Liver (tissue), 9 donors: ENCODE results near the gene PTP4A2. TPM values are rescaled to one million over a fixed set of nuclear protein-coding genes. Genes with fewer than 3 reads are reported as not detected.

Experiments
- DNase-seq: peaks from one replicate; pipeline ENCODE4 v3.0.0-alpha.2; 2017; ENCODE audit warnings: low spot score
- H3K27ac ChIP-seq, 2 donors: one replicate each; pipeline ENCODE4 v1.7.0; 2013; ENCODE audit warnings: inconsistent platforms in 2 of 2, low read length in 2 of 2, control low read depth in 1 of 2, low read depth in 1 of 2, mild to moderate bottlenecking in 1 of 2
- H3K27me3 ChIP-seq, 4 donors: one replicate each; pipeline versions ENCODE4 v1.6.1 to v1.7.0; 2013; ENCODE audit warnings: low read length in 3 of 4, inconsistent platforms in 1 of 4, mild to moderate bottlenecking in 1 of 4, moderate library complexity in 1 of 4; ENCODE audit not compliant: control insufficient read depth in 4 of 4, insufficient read depth in 4 of 4
- H3K36me3 ChIP-seq, 4 donors: one replicate each; pipeline versions ENCODE4 v1.6.1 to v1.7.0; 2013; ENCODE audit warnings: low read length in 3 of 4, mild to moderate bottlenecking in 3 of 4, low read depth in 1 of 4, moderate library complexity in 1 of 4; ENCODE audit not compliant: control insufficient read depth in 4 of 4, insufficient read depth in 3 of 4
- H3K4me1 ChIP-seq, 4 donors: one replicate each; pipeline versions ENCODE4 v1.6.1 to v1.7.0; 2013; ENCODE audit warnings: low read length in 3 of 4, mild to moderate bottlenecking in 3 of 4, moderate library complexity in 1 of 4; ENCODE audit not compliant: control insufficient read depth in 4 of 4, insufficient read depth in 4 of 4
- H3K4me3 ChIP-seq, 3 donors: one replicate each; pipeline versions ENCODE4 v1.6.1 to v1.7.0; 2013; ENCODE audit warnings: low read length in 3 of 3, control low read depth in 1 of 3, low read depth in 1 of 3, mild to moderate bottlenecking in 1 of 3
- H3K9ac ChIP-seq, 2 donors: one replicate each; pipeline ENCODE4 v1.7.0; 2013; ENCODE audit warnings: low read length in 2 of 2, mild to moderate bottlenecking in 2 of 2, moderate library complexity in 2 of 2, control low read depth in 1 of 2, low read depth in 1 of 2
- H3K9me3 ChIP-seq, 4 donors: one replicate each; pipeline versions ENCODE4 v1.6.1 to v1.7.0; 2013; ENCODE audit warnings: low read length in 3 of 4; ENCODE audit not compliant: control insufficient read depth in 4 of 4
- GABPA ChIP-seq, 2 donors: IDR thresholded peaks in 1 of 2; conservative IDR thresholded peaks in 1 of 2; 2 replicates each; pipeline ENCODE4 v1.6.1; 2016; ENCODE audit warnings: antibody characterized with exemption in 2 of 2, mild to moderate bottlenecking in 1 of 2, moderate library complexity in 1 of 2
- HNF4A ChIP-seq, 2 donors: conservative IDR thresholded peaks; 2 replicates each; pipeline ENCODE4 v1.6.1; 2016; ENCODE audit warnings: antibody characterized with exemption in 2 of 2, mild to moderate bottlenecking in 2 of 2
- HNF4G ChIP-seq: IDR thresholded peaks from 2 replicates; pipeline ENCODE4 v1.6.1; 2016; ENCODE audit warnings: antibody characterized with exemption
- JUND ChIP-seq, 2 donors: IDR thresholded peaks; 2 replicates each; pipeline ENCODE4 v1.6.1; 2016; ENCODE audit warnings: antibody characterized with exemption in 2 of 2
- NR2F2 ChIP-seq: IDR thresholded peaks from 2 replicates; pipeline ENCODE4 v1.6.1; 2016; ENCODE audit warnings: antibody characterized with exemption
- RAD21 ChIP-seq, 2 donors: IDR thresholded peaks; 2 replicates each; pipeline ENCODE4 v1.6.1; 2016; ENCODE audit warnings: antibody characterized with exemption in 2 of 2, mild to moderate bottlenecking in 2 of 2
- RXRA ChIP-seq, 2 donors: IDR thresholded peaks; 2 replicates each; pipeline ENCODE4 v1.6.1; 2017 to 2018; ENCODE audit warnings: antibody characterized with exemption in 2 of 2, mild to moderate bottlenecking in 1 of 2
- SP1 ChIP-seq: IDR thresholded peaks from 2 replicates; pipeline ENCODE4 v1.6.1; 2018; ENCODE audit warnings: antibody characterized with exemption, mild to moderate bottlenecking
- TAF1 ChIP-seq: conservative IDR thresholded peaks from 2 replicates; pipeline ENCODE4 v1.6.1; 2016; ENCODE audit warnings: antibody characterized with exemption, mild to moderate bottlenecking
- WGBS: extraction: QIAGEN DNeasy Blood & Tissue Kit; methylation state at CpG from one replicate; pipeline ENCODE4 v1.1.7; 2013; 5-methylcytosine and 5-hydroxymethylcytosine counted together
- polyA plus RNA-seq, 2 donors: library from polyadenylated mRNA; stranded (reverse) in 1 of 2; unstranded in 1 of 2; fragments of 200-250 nt in 1 of 2; fragments of >200 nt in 1 of 2; fragmentation: Nextera tagmentation in 1 of 2; extraction: Ambion mirVana in 1 of 2; gene quantifications; one replicate each; pipeline versions ENCODE4 v1.2.1 to v1.2.3, GENCODE V29; 2013 to 2015
- total RNA-seq, 2 donors: library from RNA; depleted of rRNA; stranded (reverse); fragments of >200 nt; gene quantifications; one replicate each; pipeline ENCODE4 v1.2.3, GENCODE V29; 2014
- TF ChIP-seq, protein P1 (sequence below): IDR thresholded peaks from 2 replicates; pipeline ENCODE4 v1.6.1; 2016; ENCODE audit warnings: antibody characterized with exemption
- TF ChIP-seq, protein P2 (sequence below): IDR thresholded peaks from 2 replicates; pipeline ENCODE4 v1.6.1; 2016; ENCODE audit warnings: antibody characterized with exemption
- TF ChIP-seq, protein P3 (sequence below): IDR thresholded peaks from 2 replicates; pipeline ENCODE4 v1.6.1; 2016; ENCODE audit warnings: antibody characterized with exemption, mild to moderate bottlenecking
- donor health status: healthy.
- donor health status: healthy.
- donor health status: healthy.
- donor health status: healthy.
- donor health status: healthy.

PTP4A2 gene
- total and polyA plus RNA-seq, 4 donors = 47.7 to 98.1 (median 71.9) TPM

DNA sequence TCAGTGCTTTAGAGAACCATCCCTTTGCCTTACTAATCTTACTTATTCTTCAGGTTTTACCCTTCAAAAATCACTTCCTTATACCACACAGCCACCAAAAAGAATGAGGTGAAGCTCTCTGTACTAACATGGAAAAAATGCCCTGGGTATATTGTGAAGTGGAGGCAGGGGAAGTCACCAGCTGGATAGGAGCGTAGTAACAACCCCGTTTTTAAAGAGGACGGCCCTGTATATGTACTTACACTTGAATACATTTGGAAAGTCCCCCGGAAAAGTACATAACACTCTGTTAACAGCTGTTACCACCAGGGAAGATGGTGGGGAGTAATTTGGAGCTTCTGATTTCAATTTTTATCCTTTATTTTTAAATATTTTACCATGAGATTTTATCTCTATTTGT lies 47.3 kb upstream of the PTP4A2 start:
- 46% methylated on average over 4 of the region's 4 CpGs for WGBS
- Histone ChIP-seq H3K27me3 (no peaks in the 10 kb centered on the region), H3K9ac (no peak overlapping the region), H3K4me1 (peaks cover 0 to 2% (median 0%) of the 10 kb centered on the region in 4 donors), H3K27ac (no peak overlapping the region), H3K4me3 (no peak overlapping the region), H3K36me3 (no peaks in the 10 kb centered on the region), H3K9me3 (no peaks in the 10 kb centered on the region)
- TF ChIP-seq RAD21 (IDR thresholded peaks at IDR 0.05) (no peak), GABPA (IDR thresholded peaks at IDR 0.05 in 1 of 2, conservative IDR thresholded peaks at IDR 0.05 in 1 of 2) (no peak)
- TF ChIP-seq, protein P1, sequence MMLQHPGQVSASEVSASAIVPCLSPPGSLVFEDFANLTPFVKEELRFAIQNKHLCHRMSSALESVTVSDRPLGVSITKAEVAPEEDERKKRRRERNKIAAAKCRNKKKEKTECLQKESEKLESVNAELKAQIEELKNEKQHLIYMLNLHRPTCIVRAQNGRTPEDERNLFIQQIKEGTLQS = no peak
- no peak for DNase-seq

DNA sequence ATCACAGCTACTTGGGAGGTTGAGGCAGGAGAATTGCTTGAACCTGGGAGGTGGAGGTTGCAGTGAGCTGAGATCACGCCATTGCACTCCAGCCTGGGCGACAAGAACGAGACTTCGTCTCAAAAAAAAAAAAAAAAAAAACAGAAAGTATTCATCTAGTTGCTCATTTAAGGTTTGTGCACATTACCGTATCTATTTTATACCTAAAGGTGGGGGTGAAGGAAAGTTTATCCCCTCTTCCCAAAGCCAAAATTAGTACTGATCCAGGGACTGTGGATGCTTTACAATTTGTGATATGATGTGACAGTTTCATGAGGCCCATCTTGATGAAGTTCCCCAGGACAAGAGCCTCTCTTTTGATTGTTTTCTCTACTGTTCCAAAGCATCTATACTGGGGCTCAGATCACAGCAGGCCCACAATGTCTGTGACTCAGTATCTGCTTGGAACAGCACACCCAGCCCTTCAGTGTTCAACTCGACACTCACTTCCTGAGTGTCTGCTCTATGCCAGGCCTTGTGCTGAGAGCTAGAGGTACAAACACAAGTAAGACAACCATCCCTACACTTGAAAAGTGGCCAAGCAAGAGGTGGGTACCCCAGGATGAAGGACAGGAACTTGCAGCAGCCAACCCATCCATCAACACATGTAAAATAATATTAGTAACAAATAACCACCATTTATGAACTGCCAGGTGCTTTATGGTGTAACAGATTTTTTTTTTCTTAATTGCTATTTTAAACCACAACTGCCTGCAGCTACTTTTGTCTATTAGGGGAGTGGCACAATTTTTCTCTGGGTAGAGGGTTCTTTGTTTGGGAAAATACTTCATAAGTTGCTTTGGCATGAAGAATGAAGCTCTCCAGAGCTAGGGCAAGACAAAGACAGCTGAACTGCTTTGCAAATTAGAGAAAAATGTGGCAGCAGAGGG lies 46.5 kb upstream of the PTP4A2 start:
- no peak for DNase-seq
- Histone ChIP-seq H3K27ac (no peak overlapping the region), H3K4me1 (peaks cover 0 to 2% (median 0%) of the 10 kb centered on the region in 4 donors), H3K27me3 (no peaks in the 10 kb centered on the region), H3K9me3 (no peaks in the 10 kb centered on the region), H3K36me3 (no peaks in the 10 kb centered on the region), H3K4me3 (no peak overlapping the region), H3K9ac (no peak overlapping the region)
- 93% methylated on average over 6 of the region's 6 CpGs for WGBS
- no peak for TF ChIP-seq HNF4A (conservative IDR thresholded peaks at IDR 0.05)
- TF ChIP-seq, protein P2, sequence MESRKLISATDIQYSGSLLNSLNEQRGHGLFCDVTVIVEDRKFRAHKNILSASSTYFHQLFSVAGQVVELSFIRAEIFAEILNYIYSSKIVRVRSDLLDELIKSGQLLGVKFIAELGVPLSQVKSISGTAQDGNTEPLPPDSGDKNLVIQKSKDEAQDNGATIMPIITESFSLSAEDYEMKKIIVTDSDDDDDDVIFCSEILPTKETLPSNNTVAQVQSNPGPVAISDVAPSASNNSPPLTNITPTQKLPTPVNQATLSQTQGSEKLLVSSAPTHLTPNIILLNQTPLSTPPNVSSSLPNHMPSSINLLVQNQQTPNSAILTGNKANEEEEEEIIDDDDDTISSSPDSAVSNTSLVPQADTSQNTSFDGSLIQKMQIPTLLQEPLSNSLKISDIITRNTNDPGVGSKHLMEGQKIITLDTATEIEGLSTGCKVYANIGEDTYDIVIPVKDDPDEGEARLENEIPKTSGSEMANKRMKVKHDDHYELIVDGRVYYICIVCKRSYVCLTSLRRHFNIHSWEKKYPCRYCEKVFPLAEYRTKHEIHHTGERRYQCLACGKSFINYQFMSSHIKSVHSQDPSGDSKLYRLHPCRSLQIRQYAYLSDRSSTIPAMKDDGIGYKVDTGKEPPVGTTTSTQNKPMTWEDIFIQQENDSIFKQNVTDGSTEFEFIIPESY = no peak
- no peak for TF ChIP-seq HNF4G
- TF ChIP-seq SP1 = no peak
- TF ChIP-seq, protein P1 = no peak

DNA sequence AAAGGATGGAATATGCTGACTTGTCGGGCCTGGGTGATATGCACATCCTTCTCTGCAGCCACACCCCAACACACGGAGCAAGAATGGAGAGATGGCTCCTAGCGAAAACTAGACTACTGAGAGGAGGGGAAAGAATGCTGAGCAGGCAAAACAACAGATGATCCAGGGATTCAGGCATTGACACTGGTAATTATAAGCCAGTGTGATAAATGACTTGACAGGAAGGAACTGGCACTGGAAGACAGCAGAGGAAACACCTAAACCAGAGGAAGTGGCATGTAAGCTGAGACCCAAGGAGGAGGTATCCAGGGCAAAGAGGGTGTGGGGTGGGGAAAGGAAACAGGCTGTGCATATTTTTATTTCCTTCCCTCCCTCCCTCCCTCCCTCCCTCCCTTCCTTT lies 43.8 kb upstream of the PTP4A2 start:
- Histone ChIP-seq H3K9ac (no peak overlapping the region), H3K4me3 (no peak overlapping the region), H3K27ac (no peak overlapping the region), H3K9me3 (no peaks in the 10 kb centered on the region), H3K36me3 (no peaks in the 10 kb centered on the region), H3K27me3 (no peaks in the 10 kb centered on the region), H3K4me1 (peaks cover 0 to 2% (median 0%) of the 10 kb centered on the region in 4 donors)
- TF ChIP-seq, protein P1 = no peak
- no peak for TF ChIP-seq JUND (IDR thresholded peaks at IDR 0.05)
- no peak for TF ChIP-seq GABPA (IDR thresholded peaks at IDR 0.05 in 1 of 2, conservative IDR thresholded peaks at IDR 0.05 in 1 of 2)
- TF ChIP-seq, protein P3, sequence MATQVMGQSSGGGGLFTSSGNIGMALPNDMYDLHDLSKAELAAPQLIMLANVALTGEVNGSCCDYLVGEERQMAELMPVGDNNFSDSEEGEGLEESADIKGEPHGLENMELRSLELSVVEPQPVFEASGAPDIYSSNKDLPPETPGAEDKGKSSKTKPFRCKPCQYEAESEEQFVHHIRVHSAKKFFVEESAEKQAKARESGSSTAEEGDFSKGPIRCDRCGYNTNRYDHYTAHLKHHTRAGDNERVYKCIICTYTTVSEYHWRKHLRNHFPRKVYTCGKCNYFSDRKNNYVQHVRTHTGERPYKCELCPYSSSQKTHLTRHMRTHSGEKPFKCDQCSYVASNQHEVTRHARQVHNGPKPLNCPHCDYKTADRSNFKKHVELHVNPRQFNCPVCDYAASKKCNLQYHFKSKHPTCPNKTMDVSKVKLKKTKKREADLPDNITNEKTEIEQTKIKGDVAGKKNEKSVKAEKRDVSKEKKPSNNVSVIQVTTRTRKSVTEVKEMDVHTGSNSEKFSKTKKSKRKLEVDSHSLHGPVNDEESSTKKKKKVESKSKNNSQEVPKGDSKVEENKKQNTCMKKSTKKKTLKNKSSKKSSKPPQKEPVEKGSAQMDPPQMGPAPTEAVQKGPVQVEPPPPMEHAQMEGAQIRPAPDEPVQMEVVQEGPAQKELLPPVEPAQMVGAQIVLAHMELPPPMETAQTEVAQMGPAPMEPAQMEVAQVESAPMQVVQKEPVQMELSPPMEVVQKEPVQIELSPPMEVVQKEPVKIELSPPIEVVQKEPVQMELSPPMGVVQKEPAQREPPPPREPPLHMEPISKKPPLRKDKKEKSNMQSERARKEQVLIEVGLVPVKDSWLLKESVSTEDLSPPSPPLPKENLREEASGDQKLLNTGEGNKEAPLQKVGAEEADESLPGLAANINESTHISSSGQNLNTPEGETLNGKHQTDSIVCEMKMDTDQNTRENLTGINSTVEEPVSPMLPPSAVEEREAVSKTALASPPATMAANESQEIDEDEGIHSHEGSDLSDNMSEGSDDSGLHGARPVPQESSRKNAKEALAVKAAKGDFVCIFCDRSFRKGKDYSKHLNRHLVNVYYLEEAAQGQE = no peak
- no peak for TF ChIP-seq SP1
- no peak for TF ChIP-seq HNF4A (conservative IDR thresholded peaks at IDR 0.05)
- TF ChIP-seq RAD21 (IDR thresholded peaks at IDR 0.05) = no peak
- no peak for TF ChIP-seq NR2F2
- TF ChIP-seq HNF4G = no peak
- TF ChIP-seq RXRA (IDR thresholded peaks at IDR 0.05) = no peak
- no peak for TF ChIP-seq TAF1
- 68% methylated on average over 3 of the region's 3 CpGs for WGBS
- no peak for DNase-seq
